Activated CD4-positive, alpha-beta memory T cell treated with anti-CD3 and anti-CD28 coated beads for 36 hours (primary cell): ENCODE results near the gene TTLL1. TPM values are rescaled to one million over a fixed set of nuclear protein-coding genes. Genes with fewer than 3 reads are reported as not detected.
"Not testable (repeated sequence)": the region's sequence is repeated elsewhere in the genome, so short reads cannot be mapped to it uniquely, and the experiment has no call there.

Experiments used
- CTCF ChIA-PET: fragments of 350-600 bp; sonication (Branson Sonifier 250); formaldehyde crosslinking; loops from one replicate; lab custom pipeline; 2021; ENCODE audit warnings: antibody characterized with exemption, inconsistent platforms; lab: Charles Lee
- POLR2A ChIA-PET: fragments of 350-600 bp; sonication (Branson Sonifier 250); formaldehyde crosslinking; loops from one replicate; lab custom pipeline; 2021; ENCODE audit warnings: antibody characterized with exemption; lab: Charles Lee
- DNase-seq: peaks from one replicate; pipeline ENCODE4 v3.0.0-alpha.2; 2020
- H3K27ac Mint-ChIP-seq: one replicate; pipeline ENCODE4 v1.8.0; 2021; ENCODE audit warnings: mixed read lengths
- H3K27me3 Mint-ChIP-seq: one replicate; pipeline ENCODE4 v1.8.0; 2021; ENCODE audit warnings: mixed read lengths
- H3K36me3 Mint-ChIP-seq: one replicate; pipeline ENCODE4 v1.8.0; 2021; ENCODE audit warnings: mixed read lengths
- H3K4me1 Mint-ChIP-seq: one replicate; pipeline ENCODE4 v1.8.0; 2021; ENCODE audit warnings: low read depth, mixed read lengths
- H3K4me3 Mint-ChIP-seq: one replicate; pipeline ENCODE4 v1.8.0; 2021; ENCODE audit warnings: mild to moderate bottlenecking, mixed read lengths
- H3K9me3 Mint-ChIP-seq: one replicate; pipeline ENCODE4 v1.8.0; 2021; ENCODE audit warnings: mixed read lengths
- intact Hi-C: fragments of 100-400 bp; cut with micrococcal nuclease; formaldehyde crosslinking; loops from one replicate; pipeline ENCODE4 v1.15.1; 2023
- total RNA-seq, 2 experiments: library from RNA; stranded (reverse); gene quantifications; one replicate each; pipeline ENCODE4 v1.2.3, GENCODE V29; 2021

The TTLL1 gene
- total RNA-seq, 2 experiments from 2014 or later, result 6.1 to 6.7 TPM

- H3K4me1 Mint-ChIP-seq, result peaks cover 15% of the 10 kb centered on the region
- DNase-seq, H3K9me3 Mint-ChIP-seq, POLR2A ChIA-PET, intact Hi-C loops, H3K4me3 Mint-ChIP-seq, H3K36me3 Mint-ChIP-seq, CTCF ChIA-PET, H3K27me3 Mint-ChIP-seq, H3K27ac Mint-ChIP-seq: not testable (repeated sequence)
These were observed 15.8 kb upstream of the TTLL1 start for GRCh38 chr22:43104950-43105349.

DNA sequence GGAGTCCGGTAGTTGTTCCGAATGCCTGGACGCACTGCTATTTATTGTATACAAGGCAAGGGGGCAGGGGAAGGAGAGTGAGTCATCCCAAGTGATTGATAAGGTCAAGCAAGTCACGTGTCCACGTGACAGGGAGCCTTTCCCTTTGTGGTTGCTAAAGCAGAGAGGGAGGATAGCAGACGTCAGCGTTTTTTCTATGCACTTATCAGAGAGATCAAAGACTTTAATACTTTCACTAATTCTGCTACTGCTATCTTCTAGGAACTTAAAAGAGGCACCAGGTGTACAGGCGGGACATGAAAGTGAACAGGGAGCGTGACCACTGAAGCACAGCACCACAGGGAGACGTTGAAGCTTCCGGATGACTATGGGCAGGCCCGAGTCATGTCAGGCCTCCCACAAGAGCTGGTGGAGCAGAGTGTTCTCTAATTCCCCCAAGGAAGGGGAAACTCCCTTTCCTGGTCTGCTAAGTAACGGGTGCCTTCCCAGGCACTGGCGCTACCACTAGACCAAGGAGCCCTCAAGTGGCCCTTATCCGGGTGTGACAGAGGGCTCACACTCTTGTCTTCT lies 14.9 kb upstream of the TTLL1 start:
- POLR2A ChIA-PET, CTCF ChIA-PET, H3K9me3 Mint-ChIP-seq, intact Hi-C loops, H3K27me3 Mint-ChIP-seq, H3K4me3 Mint-ChIP-seq, H3K36me3 Mint-ChIP-seq: not testable (repeated sequence)
- DNase-seq, result peak; percentile 41
- H3K27ac Mint-ChIP-seq, result peak overlapping the region; percentile 19
- peaks cover 15% of the 10 kb centered on the region for H3K4me1 Mint-ChIP-seq

- no peak overlapping the region for H3K4me3 Mint-ChIP-seq
- POLR2A ChIA-PET, result interaction anchor here (0.7 kb wide), 1 partner anchor 11 kb away, joined by 3 read pairs; no protein-coding TSS in a partner anchor
- no peaks in the 10 kb centered on the region for H3K27me3 Mint-ChIP-seq
- no peak for DNase-seq
- no peaks in the 10 kb centered on the region for H3K36me3 Mint-ChIP-seq
- peaks cover 15% of the 10 kb centered on the region for H3K4me1 Mint-ChIP-seq
- intact Hi-C loops, result no loop called here
- H3K27ac Mint-ChIP-seq, result no peak overlapping the region
- CTCF ChIA-PET, result no interaction called here
- H3K9me3 Mint-ChIP-seq, result peaks cover 7% of the 10 kb centered on the region
These were observed 12.1 kb upstream of the TTLL1 start for GRCh38 chr22:43101306-43101705.

DNA sequence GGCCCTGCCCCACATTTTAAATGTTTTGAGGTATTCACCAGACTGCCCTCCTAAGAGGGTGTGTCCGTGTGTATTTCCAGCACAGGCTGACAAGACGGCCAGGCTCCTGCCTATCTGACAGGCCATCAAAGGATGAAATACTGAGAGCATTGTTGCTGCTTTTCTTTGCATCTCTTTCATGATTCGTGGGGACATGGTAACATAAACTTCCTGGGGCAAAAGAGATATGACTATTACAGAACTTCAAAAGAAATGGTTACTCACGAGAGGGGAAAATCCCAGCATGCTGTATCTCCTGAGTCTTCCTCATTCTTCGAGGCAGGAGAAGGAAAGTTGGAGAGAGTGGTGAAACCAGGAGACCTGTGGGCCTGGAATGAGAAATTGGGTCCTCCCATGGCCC lies 11.0 kb upstream of the TTLL1 start:
- DNase-seq, result no peak
- ChIA-PET CTCF (no interaction called here), POLR2A (no interaction called here)
- Mint-ChIP-seq H3K4me1 (peaks cover 15% of the 10 kb centered on the region), H3K36me3 (no peaks in the 10 kb centered on the region), H3K27ac (peak overlapping the region; percentile 56), H3K4me3 (no peak overlapping the region), H3K27me3 (no peaks in the 10 kb centered on the region), H3K9me3 (peaks cover 13% of the 10 kb centered on the region)
- intact Hi-C loops, result no loop called here

- H3K4me1 Mint-ChIP-seq, result peaks cover 12% of the 10 kb centered on the region
- H3K4me3 Mint-ChIP-seq, result no peak overlapping the region
- intact Hi-C loops, result no loop called here
- CTCF ChIA-PET, result no interaction called here
- no peak overlapping the region for H3K27ac Mint-ChIP-seq
- peaks cover 13% of the 10 kb centered on the region for H3K9me3 Mint-ChIP-seq
- H3K36me3 Mint-ChIP-seq, result no peaks in the 10 kb centered on the region
- POLR2A ChIA-PET, result interaction anchor here (0.6 kb wide), 1 partner anchor 9 kb away, joined by 3 read pairs; no protein-coding TSS in a partner anchor
- no peaks in the 10 kb centered on the region for H3K27me3 Mint-ChIP-seq
- DNase-seq, result no peak
These were observed 9.9 kb upstream of the TTLL1 start for GRCh38 chr22:43099095-43099494.

DNA sequence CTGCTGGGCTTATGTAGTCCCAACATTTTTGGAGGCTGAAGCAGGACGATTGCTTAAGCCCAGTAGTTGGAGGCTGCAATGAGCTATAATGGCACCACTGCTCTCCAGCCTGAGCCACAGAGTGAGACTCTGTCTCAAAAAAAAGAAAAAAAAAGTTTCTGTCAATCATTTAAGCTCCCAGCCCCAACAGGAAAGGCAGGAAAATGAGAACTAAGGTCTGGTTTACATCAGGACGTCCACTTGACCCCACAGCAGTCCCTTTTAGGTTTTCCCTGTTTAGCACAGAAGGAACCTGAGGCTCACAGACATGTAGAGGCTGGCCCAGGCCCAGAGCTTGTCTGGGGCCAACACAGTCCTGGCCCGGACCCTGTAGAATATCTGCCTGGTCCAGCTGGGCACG lies 9.2 kb upstream of the TTLL1 start:
- DNase-seq, result no peak
- no peaks in the 10 kb centered on the region for H3K27me3 Mint-ChIP-seq
- H3K4me1 Mint-ChIP-seq, result peaks cover 7% of the 10 kb centered on the region
- intact Hi-C loops, result no loop called here
- H3K9me3 Mint-ChIP-seq, result peaks cover 13% of the 10 kb centered on the region
- H3K4me3 Mint-ChIP-seq, result no peak overlapping the region
- H3K36me3 Mint-ChIP-seq, result no peaks in the 10 kb centered on the region
- ChIA-PET CTCF (no interaction called here), POLR2A (no interaction called here)
- no peak overlapping the region for H3K27ac Mint-ChIP-seq

- intact Hi-C loops, result no loop called here
- no peak for DNase-seq
- POLR2A ChIA-PET, result no interaction called here
- H3K4me1 Mint-ChIP-seq, result peaks cover 7% of the 10 kb centered on the region
- CTCF ChIA-PET, result interaction anchor here (0.5 kb wide), 1 partner anchor 316 kb away, joined by 3 read pairs; no protein-coding TSS in a partner anchor
- no peak overlapping the region for H3K27ac Mint-ChIP-seq
- H3K4me3 Mint-ChIP-seq, result no peak overlapping the region
- no peaks in the 10 kb centered on the region for H3K27me3 Mint-ChIP-seq
- H3K36me3 Mint-ChIP-seq, result no peaks in the 10 kb centered on the region
- peaks cover 13% of the 10 kb centered on the region for H3K9me3 Mint-ChIP-seq
These were observed 7.2 kb upstream of the TTLL1 start for GRCh38 chr22:43096420-43096819.

DNA sequence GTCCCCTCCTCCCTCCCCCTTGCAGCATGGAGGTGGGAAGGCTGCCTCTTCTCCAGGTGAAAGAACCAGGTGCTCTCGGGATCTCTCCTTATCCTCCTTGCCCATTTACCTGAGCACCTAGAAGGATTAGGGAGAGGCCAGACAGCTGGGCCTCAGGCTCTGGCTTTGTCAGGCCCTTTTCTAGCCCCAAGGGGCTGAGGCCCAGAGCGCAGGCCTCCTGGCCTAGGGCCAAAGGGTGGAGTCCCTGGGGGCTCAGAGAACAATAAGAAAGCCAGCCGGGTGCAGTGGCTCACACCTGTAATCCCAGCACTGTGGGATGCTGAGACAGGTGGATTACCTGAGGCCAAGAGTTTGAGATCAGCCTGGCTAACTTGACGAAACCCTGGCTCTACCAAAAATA lies 5.4 kb upstream of the TTLL1 start:
- DNase-seq, result no peak

GRCh38 chr22:43094085-43094484 lies 4.9 kb upstream of the TTLL1 start:
- CTCF ChIA-PET, result no interaction called here
- Mint-ChIP-seq H3K27ac (no peak overlapping the region), H3K4me1 (peaks cover 8% of the 10 kb centered on the region), H3K4me3 (no peak overlapping the region), H3K36me3 (no peaks in the 10 kb centered on the region), H3K27me3 (no peaks in the 10 kb centered on the region), H3K9me3 (peaks cover 13% of the 10 kb centered on the region)
- POLR2A ChIA-PET, result no interaction called here
- intact Hi-C loops, result no loop called here
- DNase-seq, result no peak

More for the DNA sequence above, 5.4 kb upstream of the TTLL1 start:
- POLR2A ChIA-PET, result no interaction called here
- Mint-ChIP-seq H3K4me1 (peaks cover 5% of the 10 kb centered on the region), H3K4me3 (no peak overlapping the region), H3K27me3 (no peaks in the 10 kb centered on the region), H3K27ac (no peak overlapping the region), H3K9me3 (peaks cover 13% of the 10 kb centered on the region), H3K36me3 (no peaks in the 10 kb centered on the region)
- CTCF ChIA-PET, result no interaction called here
- intact Hi-C loops, result no loop called here

- no peaks in the 10 kb centered on the region for H3K36me3 Mint-ChIP-seq
- DNase-seq, result no peak
- intact Hi-C loops, result no loop called here
- ChIA-PET POLR2A (no interaction called here), CTCF (interaction anchor here (1.1 kb wide), 1 partner anchor 312 kb away, joined by 3 read pairs; no protein-coding TSS in a partner anchor)
- H3K9me3 Mint-ChIP-seq, result peaks cover 13% of the 10 kb centered on the region
- no peak overlapping the region for H3K4me3 Mint-ChIP-seq
- H3K27me3 Mint-ChIP-seq, result no peaks in the 10 kb centered on the region
- H3K27ac Mint-ChIP-seq, result no peak overlapping the region
- peaks cover 13% of the 10 kb centered on the region for H3K4me1 Mint-ChIP-seq
These were observed 2.9 kb upstream of the TTLL1 start for GRCh38 chr22:43092085-43092484.

- Mint-ChIP-seq H3K9me3 (no peaks in the 10 kb centered on the region), H3K4me3 (peak overlapping the region; percentile 50), H3K36me3 (no peaks in the 10 kb centered on the region), H3K4me1 (peaks cover 20% of the 10 kb centered on the region), H3K27ac (no peak overlapping the region), H3K27me3 (no peaks in the 10 kb centered on the region)
- POLR2A ChIA-PET, result interaction anchor here (0.5 to 1.7 kb wide), 3 partner anchors 9 to 475 kb away, joined by 3 to 5 read pairs (median 3); no protein-coding TSS in a partner anchor
- CTCF ChIA-PET, result interaction anchor here (0.5 to 1.5 kb wide), 15 partner anchors 9 to 469 kb away, joined by 3 to 10 read pairs (median 3); partner anchors contain the start of gene BIK
- DNase-seq, result peak; percentile 75
- intact Hi-C loops, result no loop called here
These were observed 1.1 kb upstream of the TTLL1 start for GRCh38 chr22:43090130-43090789.

DNA sequence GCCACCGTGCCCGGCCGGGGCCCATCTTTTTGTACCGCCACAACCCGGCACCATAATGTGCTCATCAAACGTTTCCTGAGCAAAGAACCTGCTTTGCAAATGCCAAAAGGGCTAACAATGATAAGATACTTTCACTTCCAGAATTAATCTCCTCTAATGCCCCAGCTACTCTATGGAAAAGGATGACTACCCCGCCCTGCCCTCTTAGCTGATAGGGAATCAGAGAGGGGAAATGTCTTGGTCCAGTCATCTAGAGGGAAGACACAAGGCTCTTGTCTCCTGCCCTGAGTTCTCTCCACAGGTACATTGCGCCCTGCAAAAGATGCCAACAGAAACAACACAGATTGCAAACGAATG lies 586 bp downstream of the TTLL1 start:
- Mint-ChIP-seq H3K36me3 (no peaks in the 10 kb centered on the region), H3K9me3 (no peaks in the 10 kb centered on the region), H3K4me1 (peaks cover 20% of the 10 kb centered on the region), H3K4me3 (peak overlapping the region; percentile 97), H3K27me3 (no peaks in the 10 kb centered on the region), H3K27ac (peak overlapping the region; percentile 90)
- intact Hi-C loops, result loop anchor here (2.0 to 5.0 kb wide), 2 partner anchors 64 to 226 kb away; partner anchors contain the start of gene TSPO
- ChIA-PET POLR2A (no interaction called here), CTCF (interaction anchor here (0.6 kb wide), 1 partner anchor 10 kb away, joined by 3 read pairs; no protein-coding TSS in a partner anchor)
- no peak for DNase-seq
